ACC112 (cell line): ENCODE measurements around the gene LRP4.

ENCODE experiments used
- H2AFZ ChIP-seq: fragments of 200-600 bp; sonication (generic); one replicate; pipeline ENCODE4 v1.6.0; 2017; ENCODE audit warnings: antibody characterized with exemption, low read length; ENCODE audit not compliant: unreplicated experiment
- H3K27ac ChIP-seq: fragments of 200-600 bp; sonication (generic); 2 replicates; pipeline ENCODE4 v1.5.1; 2014; ENCODE audit warnings: low read depth, mild to moderate bottlenecking, antibody characterized with exemption, low read length, moderate library complexity
- H3K27me3 ChIP-seq: fragments of 200-600 bp; sonication (generic); 2 replicates; pipeline ENCODE4 v1.6.1; 2014; ENCODE audit warnings: mild to moderate bottlenecking, antibody characterized with exemption, low read length, moderate library complexity, mixed read lengths; ENCODE audit not compliant: insufficient read depth
- H3K36me3 ChIP-seq: fragments of 200-600 bp; sonication (generic); 2 replicates; pipeline ENCODE4 v1.6.1; 2016; ENCODE audit warnings: mild to moderate bottlenecking, antibody characterized with exemption, low read length, moderate library complexity, mixed read lengths; ENCODE audit not compliant: insufficient read depth
- H3K4me1 ChIP-seq: fragments of 200-600 bp; sonication (generic); one replicate; pipeline ENCODE4 v1.6.1; 2016; ENCODE audit warnings: low read length, mixed read lengths; ENCODE audit not compliant: insufficient read depth, unreplicated experiment, control insufficient read depth
- H3K4me3 ChIP-seq: fragments of 200-600 bp; sonication (generic); 2 replicates; pipeline ENCODE4 v1.5.1; 2014; ENCODE audit warnings: mild to moderate bottlenecking, low read depth, low read length
- H3K79me2 ChIP-seq: fragments of 200-600 bp; sonication (generic); one replicate; pipeline ENCODE4 v1.6.0; 2016; ENCODE audit warnings: low read length; ENCODE audit not compliant: control insufficient read depth, unreplicated experiment, insufficient read depth

LRP4 gene

DNA sequence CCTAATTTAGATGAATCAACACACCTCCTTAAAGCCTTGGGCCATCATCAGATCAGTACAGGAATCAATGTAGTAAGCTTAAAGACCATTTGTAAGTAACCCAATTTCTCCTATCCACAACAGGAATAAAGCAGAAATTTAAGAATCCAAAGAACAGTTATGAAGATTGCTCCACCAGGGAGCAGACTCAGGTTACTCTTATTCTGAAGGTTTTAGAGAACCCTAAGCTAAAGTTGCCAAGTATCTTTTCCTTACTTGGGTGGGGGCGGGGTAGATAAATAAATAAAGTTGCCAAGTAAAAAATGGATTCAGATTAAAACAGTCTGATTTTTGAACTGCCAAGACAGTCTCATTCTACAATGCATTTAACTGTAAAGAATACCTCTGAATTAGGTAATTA lies 90.4 kb downstream of the LRP4 start:
- Histone ChIP-seq H3K27ac (peak overlapping the region; percentile 22; the same call in 1 of the 2 replicates), H3K79me2 (peaks cover 94% of the 10 kb centered on the region), H3K27me3 (no peaks in the 10 kb centered on the region), H3K4me3 (no peak overlapping the region), H3K4me1 (peaks cover 24% of the 10 kb centered on the region), H3K36me3 (no peaks in the 10 kb centered on the region), H2AFZ (no peak overlapping the region)

DNA sequence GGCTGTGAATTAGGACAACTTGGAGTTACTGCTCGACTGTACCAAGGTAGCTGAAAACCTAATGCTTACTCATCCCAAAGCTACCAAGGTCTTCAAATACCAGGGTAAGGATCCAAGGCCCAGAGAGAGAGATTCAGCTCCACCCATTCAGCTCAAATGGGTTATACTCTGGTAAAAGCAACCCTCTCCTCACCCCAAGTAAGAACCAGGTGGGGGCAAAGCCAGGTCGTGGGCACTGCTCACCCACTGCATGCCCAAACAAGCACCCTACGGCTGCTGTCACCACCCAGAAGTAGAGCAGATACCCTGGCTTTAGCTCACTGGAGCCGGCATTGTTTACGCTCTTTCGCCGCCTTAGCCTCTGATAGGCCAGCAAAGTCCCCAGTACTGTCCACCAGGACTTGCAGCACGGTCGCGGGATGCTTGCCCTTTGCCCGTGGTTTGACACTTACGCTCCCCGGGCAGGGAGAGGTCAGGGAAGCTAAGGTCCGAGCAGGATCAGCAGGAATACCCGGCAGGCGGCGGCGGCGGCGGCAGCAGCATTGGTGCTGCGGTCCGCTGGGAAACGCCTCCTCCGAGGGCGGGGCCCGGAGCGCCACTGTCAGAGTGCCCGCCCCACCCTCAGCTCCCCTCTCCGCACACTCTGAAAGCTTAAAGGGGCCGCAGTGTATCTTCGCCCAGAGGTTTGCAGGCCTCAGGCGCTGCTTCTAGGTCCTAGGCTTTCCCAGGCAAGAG lies 91.9 kb downstream of the LRP4 start:
- H3K79me2 ChIP-seq: peaks cover 95% of the 10 kb centered on the region
- H2AFZ ChIP-seq: no peak overlapping the region
- H3K4me1 ChIP-seq: peaks cover 24% of the 10 kb centered on the region
- no peaks in the 10 kb centered on the region for H3K27me3 ChIP-seq
- H3K4me3 ChIP-seq: peak overlapping the region; percentile 75
- no peak overlapping the region for H3K27ac ChIP-seq
- no peaks in the 10 kb centered on the region for H3K36me3 ChIP-seq

DNA sequence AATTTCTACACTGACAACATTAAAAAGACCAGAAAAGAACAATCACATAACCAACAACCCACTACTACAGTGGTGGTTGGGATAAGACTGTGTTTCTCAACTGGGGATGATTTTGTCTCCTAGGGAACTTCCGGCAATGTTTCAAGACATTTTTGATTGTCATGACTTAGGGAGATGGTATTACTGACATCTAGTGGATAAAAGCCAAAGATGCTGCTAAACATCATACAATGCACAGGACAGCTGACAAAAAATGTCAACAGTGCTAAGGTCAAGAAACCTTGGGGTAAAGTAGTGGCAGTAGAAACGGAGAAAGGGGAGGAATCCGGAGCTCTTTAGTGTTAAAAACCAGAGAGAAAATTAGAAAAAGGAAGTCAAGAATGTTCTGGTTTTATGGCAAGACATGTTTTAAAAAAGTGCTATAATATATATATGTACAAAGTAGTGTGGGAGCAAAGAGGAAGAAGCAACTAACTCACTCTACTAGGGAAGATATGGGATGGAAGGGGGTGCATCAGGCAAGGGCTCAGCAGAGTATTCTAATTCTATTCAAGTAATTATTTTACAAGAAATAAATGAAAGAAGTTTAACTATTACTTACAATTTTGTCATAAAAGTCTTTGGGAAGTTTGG lies 109.4 kb downstream of the LRP4 start:
- H3K4me3 ChIP-seq: no peak overlapping the region
- H3K27me3 ChIP-seq: no peaks in the 10 kb centered on the region
- no peak overlapping the region for H2AFZ ChIP-seq
- peaks cover 6% of the 10 kb centered on the region for H3K79me2 ChIP-seq
- peak overlapping the region; percentile 28; the same call in 1 of the 2 replicates for H3K27ac ChIP-seq
- peaks cover 26% of the 10 kb centered on the region for H3K36me3 ChIP-seq
- peaks cover 7% of the 10 kb centered on the region for H3K4me1 ChIP-seq
